HepG2 (cell line): ENCODE data around the gene SMG7. TPM values are rescaled to one million over a fixed set of nuclear protein-coding genes. Genes with fewer than 3 reads are reported as not detected.

ENCODE experiments used
- AGO1 ChIP-seq: fragments of 200-400 bp; formaldehyde crosslinking; IDR thresholded peaks from 2 replicates; pipeline ENCODE4 v1.6.1; 2017; ENCODE audit warnings: mild to moderate bottlenecking, low read depth, low read length, moderate library complexity; ENCODE audit not compliant: poor library complexity, severe bottlenecking
- CSRNP2 ChIP-seq: sonication (generic); formaldehyde crosslinking; conservative IDR thresholded peaks from 2 replicates; pipeline ENCODE4 v1.8.0; 2022; ENCODE audit warnings: low read depth, missing genetic modification reagents
- GPBP1L1 ChIP-seq: sonication (generic); formaldehyde crosslinking; IDR thresholded peaks from 2 replicates; pipeline ENCODE4 v1.5.0; 2020; ENCODE audit warnings: mild to moderate bottlenecking, missing genetic modification reagents
- KLF9 ChIP-seq: IDR thresholded peaks from 2 replicates; pipeline ENCODE4 v1.6.1; 2016; ENCODE audit warnings: low read depth
- MAFK ChIP-seq, 2 experiments: IDR thresholded peaks in 1 of 2; conservative IDR thresholded peaks in 1 of 2; 2 replicates each; pipeline ENCODE4 v1.6.1; 2011; ENCODE audit warnings: improper control_type of control experiment in 2 of 2, low read length in 2 of 2
- MNT ChIP-seq: fragments of 450-650 bp; IDR thresholded peaks from 2 replicates; pipeline ENCODE4 v1.6.1; 2016
- NPAS2 ChIP-seq: sonication (generic); formaldehyde crosslinking; IDR thresholded peaks from 2 replicates; pipeline ENCODE4 v1.8.0; 2022; ENCODE audit warnings: mild to moderate bottlenecking, missing genetic modification reagents, borderline replicate concordance
- NR3C1 ChIP-seq: sonication (generic); formaldehyde crosslinking; IDR thresholded peaks from 2 replicates; pipeline ENCODE4 v1.4.0; 2020; ENCODE audit warnings: missing genetic modification reagents
- POGK ChIP-seq: sonication (generic); formaldehyde crosslinking; conservative IDR thresholded peaks from 2 replicates; pipeline ENCODE4 v1.8.0; 2022; ENCODE audit warnings: mild to moderate bottlenecking, moderate library complexity, missing genetic modification reagents
- RCOR2 ChIP-seq: IDR thresholded peaks from 2 replicates; pipeline ENCODE4 v1.6.1; 2016; ENCODE audit warnings: missing biosample characterization, missing genetic modification reagents
- SMAD3 ChIP-seq: sonication (generic); formaldehyde crosslinking; IDR thresholded peaks from 2 replicates; pipeline ENCODE4 v1.4.0; 2020; ENCODE audit warnings: missing genetic modification reagents
- SMYD3 ChIP-seq: sonication (generic); formaldehyde crosslinking; IDR thresholded peaks from 2 replicates; pipeline ENCODE4 v1.8.1; 2023; ENCODE audit warnings: mild to moderate bottlenecking, missing genetic modification reagents
- SP140L ChIP-seq: sonication (generic); formaldehyde crosslinking; IDR thresholded peaks from 2 replicates; pipeline ENCODE4 v1.4.0; 2020; ENCODE audit warnings: missing genetic modification reagents, borderline replicate concordance
- ZBTB33 ChIP-seq: sonication (generic); formaldehyde crosslinking; IDR thresholded peaks from 2 replicates; pipeline ENCODE4 v1.4.0; 2020; ENCODE audit warnings: missing genetic modification reagents
- ZFP62 ChIP-seq: sonication (generic); formaldehyde crosslinking; IDR thresholded peaks from 2 replicates; pipeline ENCODE4 v1.4.0; 2020; ENCODE audit warnings: missing genetic modification reagents
- ZNF12 ChIP-seq: sonication (generic); formaldehyde crosslinking; IDR thresholded peaks from 2 replicates; pipeline ENCODE4 v1.5.0; 2020; ENCODE audit warnings: missing genetic modification reagents
- ZNF234 ChIP-seq: sonication (generic); formaldehyde crosslinking; conservative IDR thresholded peaks from 2 replicates; pipeline ENCODE4 v1.5.1; 2020; ENCODE audit warnings: mild to moderate bottlenecking, missing genetic modification reagents
- ZNF33B ChIP-seq: sonication (generic); formaldehyde crosslinking; IDR thresholded peaks from 2 replicates; pipeline ENCODE4 v1.5.1; 2020; ENCODE audit warnings: mild to moderate bottlenecking, missing genetic modification reagents
- ZNF709 ChIP-seq: sonication (generic); formaldehyde crosslinking; IDR thresholded peaks from 2 replicates; pipeline ENCODE4 v1.5.0; 2020; ENCODE audit warnings: mild to moderate bottlenecking, missing genetic modification reagents
- ZNF713 ChIP-seq: sonication (generic); formaldehyde crosslinking; IDR thresholded peaks from 2 replicates; pipeline ENCODE4 v1.4.0; 2020; ENCODE audit warnings: mild to moderate bottlenecking, missing genetic modification reagents
- ZNF740 ChIP-seq: sonication (generic); formaldehyde crosslinking; IDR thresholded peaks from 2 replicates; pipeline ENCODE4 v1.4.0; 2020; ENCODE audit warnings: missing genetic modification reagents
- polyA plus RNA-seq, 8 experiments: library from polyadenylated mRNA; depleted of rRNA in 3 of 8; stranded (reverse) in 7 of 8; unstranded in 1 of 8; fragments of >200 nt; fragmentation: Illumina TruSeq in 4 of 8; extraction: Trizol in 4 of 8; gene quantifications; 2 replicates each; pipeline versions ENCODE4 v1.2.1 to v1.2.3, GENCODE V29; 2011 to 2016; ENCODE audit warnings: low read depth in 4 of 8, missing spikeins in 1 of 8, mixed read lengths in 1 of 8; ENCODE audit not compliant: insufficient read depth in 1 of 8
- total RNA-seq, 5 experiments: library from RNA; depleted of rRNA; stranded (reverse); fragments of >200 nt; fragmentation: Illumina TruSeq; extraction: Trizol; gene quantifications; 2 replicates each; pipeline ENCODE4 v1.2.3, GENCODE V29; 2016; ENCODE audit warnings: low read depth in 1 of 5

The SMG7 gene
- total and polyA plus RNA-seq, 2 of the 13 experiments (the other 11 are each of a cell fraction or from before 2014, with no cell fraction given): 14.9 to 27.9 TPM

GRCh38 chr1:183471743-183472487 is 384 bp upstream of the SMG7 start (continued):
- no peak for TF ChIP-seq POGK
- no peak; the same call in 1 of the 2 replicates for TF ChIP-seq ZNF33B
- TF ChIP-seq KLF9 (CRISPR knock-in tag): no peak
- no peak for TF ChIP-seq ZNF234 (CRISPR knock-in tag)
- peak; percentile 51; the same call in 1 of the 2 replicates for TF ChIP-seq ZBTB33 (CRISPR knock-in tag)
- TF ChIP-seq NPAS2 (CRISPR knock-in tag): no peak
- TF ChIP-seq ZNF709 (CRISPR knock-in tag): no peak
- no peak for TF ChIP-seq ZNF713 (CRISPR knock-in tag)
- TF ChIP-seq CSRNP2: no peak
- no peak for TF ChIP-seq NR3C1 (CRISPR knock-in tag)
- no peak for TF ChIP-seq GPBP1L1 (CRISPR knock-in tag)
- TF ChIP-seq MAFK (conservative IDR thresholded peaks at IDR 0.05 in 1 of 2, IDR thresholded peaks at IDR 0.05 in 1 of 2; ENCODE audit: low read length in 2 of 2): no peak
- no peak for TF ChIP-seq SMYD3
- 0 out of 2 replicates have a peak, but pooled peaks have one; percentile 48 for TF ChIP-seq SP140L
- peak; percentile 82; the same call in 1 of the 2 replicates for TF ChIP-seq ZNF740 (CRISPR knock-in tag)
- peak; percentile 41 for TF ChIP-seq AGO1
- no peak for TF ChIP-seq ZNF12 (CRISPR knock-in tag)
- TF ChIP-seq ZFP62 (CRISPR knock-in tag): no peak
- peak; percentile 47; the same call in 1 of the 2 replicates for TF ChIP-seq RCOR2 (CRISPR knock-in tag)
- TF ChIP-seq SMAD3 (CRISPR knock-in tag): peak; percentile 49; the same call in 1 of the 2 replicates
- peak; percentile 60; the same call in 1 of the 2 replicates for TF ChIP-seq MNT
